IMR-90 (cell line): ENCODE results near the gene CPT1A. TPM values are rescaled to one million over a fixed set of nuclear protein-coding genes. Genes with fewer than 3 reads are reported as not detected.

ENCODE experiments used
- ATAC-seq: fragments of 200-7000 bp; cut with Tn5 transposase; 2 replicates; pipeline ENCODE4 v1.9.1; 2020; ENCODE audit warnings: low read depth, mild to moderate bottlenecking, moderate library complexity
- BruUV-seq: library from RNA; stranded (reverse); fragments of 400-500 nt; replicated peaks from 2 replicates; lab custom pipeline; 2021; lab: Mats Ljungman, UMichigan
- CTCF ChIA-PET: fragments of 300-600 bp; formaldehyde crosslinking; extraction: SDS; loops from one replicate; lab custom pipeline; 2021; ENCODE audit warnings: antibody characterized with exemption; lab: Yijun Ruan, JAX
- POLR2A ChIA-PET: fragments of 300-600 bp; sonication (Branson Sonifier 250); formaldehyde crosslinking; loops from one replicate; lab custom pipeline; 2022; ENCODE audit warnings: antibody characterized with exemption; ENCODE audit not compliant: unreplicated experiment; lab: Charles Lee
- DNase-seq: peaks from one replicate; pipeline ENCODE4 v3.0.0; 2013
- H2AFZ ChIP-seq: replicated peaks from 2 replicates; pipeline ENCODE3; 2013; ENCODE audit warnings: low read length, mild to moderate bottlenecking; ENCODE audit not compliant: poor library complexity
- H2AK5ac ChIP-seq: 2 replicates; pipeline ENCODE4 v1.6.1; 2013; ENCODE audit warnings: low read depth, low read length, inconsistent platforms
- H2AK9ac ChIP-seq: replicated peaks from 2 replicates; pipeline ENCODE3; 2013; ENCODE audit warnings: mild to moderate bottlenecking, low read depth, low read length, moderate library complexity; ENCODE audit not compliant: poor library complexity
- H2BK120ac ChIP-seq: 2 replicates; pipeline ENCODE4 v1.6.1; 2013; ENCODE audit warnings: low read depth, low read length, inconsistent platforms
- H2BK15ac ChIP-seq: 3 replicates; pipeline ENCODE4 v1.6.1; 2013; ENCODE audit warnings: low read depth, low read length, inconsistent platforms
- H2BK20ac ChIP-seq: 2 replicates; pipeline ENCODE4 v1.6.1; 2013; ENCODE audit warnings: low read depth, mild to moderate bottlenecking, inconsistent platforms, low read length, moderate library complexity
- H2BK5ac ChIP-seq: 2 replicates; pipeline ENCODE4 v1.6.1; 2013; ENCODE audit warnings: mild to moderate bottlenecking, low read depth, low read length, inconsistent platforms; ENCODE audit not compliant: poor library complexity, severe bottlenecking
- H3K14ac ChIP-seq: replicated peaks from 2 replicates; pipeline ENCODE4 v1.6.1; 2013; ENCODE audit warnings: low read depth, low read length, inconsistent platforms
- H3K18ac ChIP-seq: 2 replicates; pipeline ENCODE4 v1.6.1; 2013; ENCODE audit warnings: low read depth, low read length, control low read depth
- H3K23ac ChIP-seq: 2 replicates; pipeline ENCODE4 v1.6.1; 2013; ENCODE audit warnings: low read depth, low read length, inconsistent platforms
- H3K27ac ChIP-seq: 2 replicates; pipeline ENCODE4 v1.5.1; 2013; ENCODE audit warnings: mild to moderate bottlenecking, control low read depth, low read length; ENCODE audit not compliant: insufficient read depth
- H3K27me3 ChIP-seq: 2 replicates; pipeline ENCODE4 v1.6.1; 2013; ENCODE audit warnings: low read length; ENCODE audit not compliant: control insufficient read depth, insufficient read depth
- H3K36me3 ChIP-seq: 2 replicates; pipeline ENCODE4 v1.6.1; 2013; ENCODE audit warnings: low read length, mixed read lengths; ENCODE audit not compliant: control insufficient read depth, insufficient read depth
- H3K4ac ChIP-seq: 2 replicates; pipeline ENCODE4 v1.6.1; 2013; ENCODE audit warnings: low read depth, low read length, inconsistent platforms
- H3K4me1 ChIP-seq: 2 replicates; pipeline ENCODE4 v1.6.1; 2013; ENCODE audit warnings: low read length, mixed read lengths; ENCODE audit not compliant: control insufficient read depth, insufficient read depth
- H3K4me2 ChIP-seq: 2 replicates; pipeline ENCODE4 v1.6.1; 2013; ENCODE audit warnings: low read depth, mild to moderate bottlenecking, control low read depth, low read length, moderate library complexity
- H3K4me3 ChIP-seq: 2 replicates; pipeline ENCODE4 v1.5.1; 2013; ENCODE audit warnings: low read depth, mild to moderate bottlenecking, control low read depth, low read length, moderate library complexity; ENCODE audit not compliant: insufficient read depth
- H3K56ac ChIP-seq: 2 replicates; pipeline ENCODE4 v1.6.1; 2013; ENCODE audit warnings: low read length, inconsistent platforms; ENCODE audit not compliant: insufficient read depth; ENCODE audit errors: extremely low read depth
- H3K79me1 ChIP-seq, 2 experiments: 2 replicates each; pipeline ENCODE4 v1.6.1; 2013; ENCODE audit warnings: low read length in 2 of 2, inconsistent platforms in 1 of 2, low read depth in 1 of 2
- H3K9ac ChIP-seq: 2 replicates; pipeline ENCODE4 v1.6.1; 2013; ENCODE audit warnings: low read depth, low read length, control low read depth
- H3K9me1 ChIP-seq: 2 replicates; pipeline ENCODE4 v1.6.1; 2013; ENCODE audit warnings: low read length, inconsistent platforms; ENCODE audit not compliant: insufficient read depth
- H3K9me3 ChIP-seq: 2 replicates; pipeline ENCODE4 v1.6.1; 2013; ENCODE audit warnings: low read length; ENCODE audit not compliant: control insufficient read depth, insufficient read depth
- H4K20me1 ChIP-seq: 2 replicates; pipeline ENCODE4 v1.6.1; 2013; ENCODE audit warnings: low read length, inconsistent platforms; ENCODE audit not compliant: insufficient read depth
- H4K5ac ChIP-seq: 2 replicates; pipeline ENCODE4 v1.6.1; 2013; ENCODE audit warnings: mild to moderate bottlenecking, low read depth, low read length, control low read depth
- H4K8ac ChIP-seq, 2 experiments: 2 replicates each; pipeline ENCODE4 v1.6.1; 2013; ENCODE audit warnings: low read depth in 2 of 2, low read length in 2 of 2, control low read depth in 1 of 2, inconsistent platforms in 1 of 2
- H4K91ac ChIP-seq: 2 replicates; pipeline ENCODE4 v1.6.1; 2013; ENCODE audit warnings: low read depth, low read length, inconsistent platforms; ENCODE audit not compliant: insufficient read depth
- BHLHE40 ChIP-seq: fragments of 150-350 bp; IDR thresholded peaks from 2 replicates; pipeline ENCODE4 v1.6.1; 2016; ENCODE audit warnings: mild to moderate bottlenecking, low read depth, low read length
- CEBPB ChIP-seq: IDR thresholded peaks from 2 replicates; pipeline ENCODE4 v1.6.1; 2012; ENCODE audit warnings: low read depth, low read length, improper control_type of control experiment
- CHD1 ChIP-seq: IDR thresholded peaks from 2 replicates; pipeline ENCODE4 v1.6.1; 2012; ENCODE audit warnings: low read depth, low read length, improper control_type of control experiment
- FOS ChIP-seq: fragments of 150-350 bp; IDR thresholded peaks from 2 replicates; pipeline ENCODE4 v1.6.1; 2016; ENCODE audit warnings: low read depth, low read length
- MAFK ChIP-seq: IDR thresholded peaks from 2 replicates; pipeline ENCODE4 v1.6.1; 2012; ENCODE audit warnings: low read depth, low read length, improper control_type of control experiment
- MXI1 ChIP-seq: IDR thresholded peaks from 2 replicates; pipeline ENCODE4 v1.6.1; 2012; ENCODE audit warnings: low read depth, mild to moderate bottlenecking, low read length, moderate library complexity, borderline replicate concordance
- NFE2L2 ChIP-seq: fragments of 150-350 bp; IDR thresholded peaks from 2 replicates; pipeline ENCODE4 v1.6.1; 2016; ENCODE audit warnings: low read depth, mild to moderate bottlenecking, low read length
- POLR2A ChIP-seq: IDR thresholded peaks from 2 replicates; pipeline ENCODE4 v1.6.1; 2012; ENCODE audit warnings: mild to moderate bottlenecking, low read depth, low read length
- RCOR1 ChIP-seq: IDR thresholded peaks from 2 replicates; pipeline ENCODE4 v1.6.1; 2012; ENCODE audit warnings: mild to moderate bottlenecking, low read length, improper control_type of control experiment; ENCODE audit not compliant: insufficient replicate concordance
- RFX5 ChIP-seq: IDR thresholded peaks from 2 replicates; pipeline ENCODE4 v1.8.0; 2012; ENCODE audit warnings: low read depth, mild to moderate bottlenecking, low read length, moderate library complexity
- WGBS, 2 experiments: methylation state at CpG; one replicate each; pipeline versions ENCODE4 v1.1.5 to v1.1.7; 2013; ENCODE audit warnings: missing lambda C conversion rate in 2 of 2; ENCODE audit not compliant: insufficient read length in 1 of 2; ENCODE audit errors: extremely low coverage in 2 of 2; 5-methylcytosine and 5-hydroxymethylcytosine counted together
- dilution Hi-C: fragments of 300-500 bp; cut with HindIII; formaldehyde crosslinking; loops from one replicate; pipeline ENCODE4 v1.14.3; 2018; ENCODE audit warnings: low sequenced_read_pairs; ENCODE audit not compliant: unreplicated experiment
- in situ Hi-C: fragments of 300-500 bp; cut with MboI; formaldehyde crosslinking; loops from 3 replicates; pipeline ENCODE4 v1.14.3; 2019; ENCODE audit warnings: low sequenced_read_pairs, inconsistent platforms, mixed read lengths
- intact Hi-C: fragments of 100-400 bp; cut with micrococcal nuclease; formaldehyde crosslinking; loops from 2 replicates; pipeline ENCODE4 v1.10.0; 2022
- polyA plus RNA-seq, 3 experiments: library from polyadenylated mRNA; depleted of rRNA; stranded (reverse); fragments of >200 nt; gene quantifications; 2 replicates each; pipeline ENCODE4 v1.2.3, GENCODE V29; 2012; ENCODE audit warnings: low replicate concordance in 1 of 3
- total RNA-seq: library from RNA; depleted of rRNA; stranded (reverse); fragments of >200 nt; gene quantifications from 2 replicates; pipeline ENCODE4 v1.2.3, GENCODE V29; 2012
- TF ChIP-seq, protein P1 (sequence below): fragments of 150-350 bp; IDR thresholded peaks from 2 replicates; pipeline ENCODE4 v1.6.1; 2017; ENCODE audit warnings: mild to moderate bottlenecking, antibody characterized with exemption, low read length, low read depth
- TF ChIP-seq, protein P2 (sequence below): fragments of 150-350 bp; IDR thresholded peaks from 2 replicates; pipeline ENCODE4 v1.6.1; 2016; ENCODE audit warnings: low read depth, mild to moderate bottlenecking, low read length, moderate library complexity, borderline replicate concordance
- TF ChIP-seq, protein P3 (sequence below): conservative IDR thresholded peaks from 2 replicates; pipeline ENCODE4 v1.5.1; 2012; ENCODE audit warnings: mild to moderate bottlenecking, low read depth, low read length, improper control_type of control experiment

Gene CPT1A
- total and polyA plus RNA-seq, 2 of the 4 experiments (the other 2 are of a cell fraction) = 15.4 to 21.3 TPM

DNA sequence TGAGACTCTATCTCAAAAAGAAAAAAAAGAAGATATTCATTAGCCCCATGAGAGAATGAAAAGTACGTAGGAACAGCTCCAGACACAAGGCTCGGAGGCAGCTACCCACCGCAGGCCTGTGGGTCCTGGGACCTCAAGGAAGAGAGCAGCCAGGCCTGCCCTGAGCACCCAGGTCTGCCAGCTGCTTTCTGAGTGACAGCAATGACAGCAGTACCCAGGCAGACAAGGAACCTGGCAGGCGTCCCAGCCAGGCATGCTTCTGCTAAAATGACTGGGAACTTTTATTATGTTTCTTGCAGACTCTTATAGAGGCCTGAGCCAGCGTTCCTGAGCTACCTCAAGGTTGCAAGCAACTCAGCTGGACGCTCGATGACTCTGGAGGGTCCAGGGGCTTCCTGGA is 31.6 kb downstream of the CPT1A start:
- no peak overlapping the region for H3K14ac ChIP-seq
- in situ Hi-C loops = no loop called here
- no peak overlapping the region for H3K4me3 ChIP-seq
- no TSS peak for BruUV-seq
- no peak for ATAC-seq
- H4K5ac ChIP-seq = no peak overlapping the region
- no peak overlapping the region for H4K8ac ChIP-seq
- H3K9me3 ChIP-seq = no peaks in the 10 kb centered on the region
- POLR2A ChIA-PET = no interaction called here
- H3K56ac ChIP-seq = no peak overlapping the region
- TF ChIP-seq, protein P1, sequence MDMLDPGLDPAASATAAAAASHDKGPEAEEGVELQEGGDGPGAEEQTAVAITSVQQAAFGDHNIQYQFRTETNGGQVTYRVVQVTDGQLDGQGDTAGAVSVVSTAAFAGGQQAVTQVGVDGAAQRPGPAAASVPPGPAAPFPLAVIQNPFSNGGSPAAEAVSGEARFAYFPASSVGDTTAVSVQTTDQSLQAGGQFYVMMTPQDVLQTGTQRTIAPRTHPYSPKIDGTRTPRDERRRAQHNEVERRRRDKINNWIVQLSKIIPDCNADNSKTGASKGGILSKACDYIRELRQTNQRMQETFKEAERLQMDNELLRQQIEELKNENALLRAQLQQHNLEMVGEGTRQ = no peak
- TF ChIP-seq MXI1 (no peak), RCOR1 (no peak), MAFK (no peak), CEBPB (no peak), CHD1 (no peak), FOS (no peak), RFX5 (no peak), POLR2A (no peak), BHLHE40 (no peak), NFE2L2 (no peak)
- TF ChIP-seq, protein P2, sequence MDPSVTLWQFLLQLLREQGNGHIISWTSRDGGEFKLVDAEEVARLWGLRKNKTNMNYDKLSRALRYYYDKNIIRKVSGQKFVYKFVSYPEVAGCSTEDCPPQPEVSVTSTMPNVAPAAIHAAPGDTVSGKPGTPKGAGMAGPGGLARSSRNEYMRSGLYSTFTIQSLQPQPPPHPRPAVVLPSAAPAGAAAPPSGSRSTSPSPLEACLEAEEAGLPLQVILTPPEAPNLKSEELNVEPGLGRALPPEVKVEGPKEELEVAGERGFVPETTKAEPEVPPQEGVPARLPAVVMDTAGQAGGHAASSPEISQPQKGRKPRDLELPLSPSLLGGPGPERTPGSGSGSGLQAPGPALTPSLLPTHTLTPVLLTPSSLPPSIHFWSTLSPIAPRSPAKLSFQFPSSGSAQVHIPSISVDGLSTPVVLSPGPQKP = no peak
- TF ChIP-seq, protein P3, sequence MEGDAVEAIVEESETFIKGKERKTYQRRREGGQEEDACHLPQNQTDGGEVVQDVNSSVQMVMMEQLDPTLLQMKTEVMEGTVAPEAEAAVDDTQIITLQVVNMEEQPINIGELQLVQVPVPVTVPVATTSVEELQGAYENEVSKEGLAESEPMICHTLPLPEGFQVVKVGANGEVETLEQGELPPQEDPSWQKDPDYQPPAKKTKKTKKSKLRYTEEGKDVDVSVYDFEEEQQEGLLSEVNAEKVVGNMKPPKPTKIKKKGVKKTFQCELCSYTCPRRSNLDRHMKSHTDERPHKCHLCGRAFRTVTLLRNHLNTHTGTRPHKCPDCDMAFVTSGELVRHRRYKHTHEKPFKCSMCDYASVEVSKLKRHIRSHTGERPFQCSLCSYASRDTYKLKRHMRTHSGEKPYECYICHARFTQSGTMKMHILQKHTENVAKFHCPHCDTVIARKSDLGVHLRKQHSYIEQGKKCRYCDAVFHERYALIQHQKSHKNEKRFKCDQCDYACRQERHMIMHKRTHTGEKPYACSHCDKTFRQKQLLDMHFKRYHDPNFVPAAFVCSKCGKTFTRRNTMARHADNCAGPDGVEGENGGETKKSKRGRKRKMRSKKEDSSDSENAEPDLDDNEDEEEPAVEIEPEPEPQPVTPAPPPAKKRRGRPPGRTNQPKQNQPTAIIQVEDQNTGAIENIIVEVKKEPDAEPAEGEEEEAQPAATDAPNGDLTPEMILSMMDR = no peak
- no peak overlapping the region for H4K91ac ChIP-seq
- no peak overlapping the region for H3K18ac ChIP-seq
- no peak overlapping the region for H3K23ac ChIP-seq
- H2BK20ac ChIP-seq = no peak overlapping the region
- dilution Hi-C loops = no loop called here
- CTCF ChIA-PET = no interaction called here
- no peak overlapping the region for H3K27ac ChIP-seq
- intact Hi-C loops = no loop called here
- no peak overlapping the region for H2AFZ ChIP-seq
- H3K9ac ChIP-seq = no peak overlapping the region
- H3K4ac ChIP-seq = no peak overlapping the region
- no peak overlapping the region for H2BK5ac ChIP-seq
- H3K79me1 ChIP-seq = peaks cover 11 to 49% of the 10 kb centered on the region in 2 experiments; a peak in 3 of 4 replicates
- no peak overlapping the region for H2BK120ac ChIP-seq
- H3K9me1 ChIP-seq = peaks cover 8% of the 10 kb centered on the region
- peaks cover 7% of the 10 kb centered on the region for H3K4me1 ChIP-seq
- DNase-seq = no peak
- H3K27me3 ChIP-seq = no peaks in the 10 kb centered on the region
- H4K20me1 ChIP-seq = no peaks in the 10 kb centered on the region
- H2AK9ac ChIP-seq = no peak overlapping the region
- H3K36me3 ChIP-seq = peaks cover 41% of the 10 kb centered on the region
- WGBS, 2 experiments = 96% methylated on average over 4 of the region's 7 CpGs; no CpG with 5 or more reads in 1 of the 2 experiments
- H2AK5ac ChIP-seq = no peak overlapping the region
- H2BK15ac ChIP-seq = no peak overlapping the region
- no peak overlapping the region for H3K4me2 ChIP-seq
